Caco-2 (cell line): ENCODE measurements around the gene MYBBP1A. TPM values are rescaled to one million over a fixed set of nuclear protein-coding genes. Genes with fewer than 3 reads are reported as not detected.

Experiments
- BruUV-seq: library from RNA; stranded (reverse); fragments of 400-500 nt; replicated peaks from 2 replicates; lab custom pipeline; 2021; lab: Mats Ljungman, UMichigan
- CTCF ChIA-PET: fragments of 300-600 bp; sonication (Branson Sonifier 250); formaldehyde crosslinking; loops from one replicate; lab custom pipeline; 2022; ENCODE audit warnings: antibody characterized with exemption; lab: Charles Lee
- POLR2A ChIA-PET: fragments of 300-600 bp; sonication (Branson Sonifier 250); formaldehyde crosslinking; loops from one replicate; lab custom pipeline; 2022; ENCODE audit warnings: antibody characterized with exemption; lab: Charles Lee
- DNase-seq, 2 experiments: peaks; one replicate each; pipeline versions ENCODE4 v3.0.0 to v3.0.0-alpha.2; 2020 to 2022
- H3K27me3 ChIP-seq: replicated peaks from 2 replicates; pipeline ENCODE4 v1.6.0; 2011; ENCODE audit warnings: low read length; ENCODE audit not compliant: control insufficient read depth, insufficient read depth
- H3K36me3 ChIP-seq: 2 replicates; pipeline ENCODE4 v1.5.1; 2011; ENCODE audit warnings: low read length; ENCODE audit not compliant: control insufficient read depth, insufficient read depth
- H3K4me1 ChIP-seq: fragments of 250-450 bp; sonication (Bioruptor Pico); 2 replicates; pipeline ENCODE4 v1.5.1; 2020; ENCODE audit warnings: mild to moderate bottlenecking
- H3K4me3 ChIP-seq: 2 replicates; pipeline ENCODE4 v1.5.1; 2011; ENCODE audit warnings: low read depth, mild to moderate bottlenecking, control low read depth, low read length
- H3K9me3 ChIP-seq: fragments of 250-450 bp; sonication (Bioruptor Pico); 2 replicates; pipeline ENCODE4 v1.5.1; 2020; ENCODE audit warnings: mild to moderate bottlenecking, moderate library complexity
- H3K27ac Mint-ChIP-seq: one replicate; pipeline ENCODE4 v1.8.0; 2022; ENCODE audit warnings: mixed read lengths; ENCODE audit not compliant: unreplicated experiment
- H3K27me3 Mint-ChIP-seq: one replicate; pipeline ENCODE4 v1.8.0; 2022; ENCODE audit warnings: mixed read lengths; ENCODE audit not compliant: insufficient read depth, unreplicated experiment
- H3K36me3 Mint-ChIP-seq: one replicate; pipeline ENCODE4 v1.8.0; 2022; ENCODE audit warnings: mild to moderate bottlenecking, mixed read lengths; ENCODE audit not compliant: insufficient read depth, unreplicated experiment
- H3K4me1 Mint-ChIP-seq: one replicate; pipeline ENCODE4 v1.8.0; 2022; ENCODE audit warnings: low read depth, mixed read lengths; ENCODE audit not compliant: unreplicated experiment
- H3K4me3 Mint-ChIP-seq: one replicate; pipeline ENCODE4 v1.8.0; 2022; ENCODE audit warnings: mild to moderate bottlenecking, moderate library complexity, mixed read lengths; ENCODE audit not compliant: unreplicated experiment
- H3K9me3 Mint-ChIP-seq: one replicate; pipeline ENCODE4 v1.8.0; 2022; ENCODE audit warnings: mixed read lengths; ENCODE audit not compliant: unreplicated experiment
- intact Hi-C: fragments of 100-400 bp; cut with micrococcal nuclease; formaldehyde crosslinking; loops from one replicate; pipeline ENCODE4 v1.10.0; 2022; ENCODE audit not compliant: unreplicated experiment
- total RNA-seq: library from RNA; stranded (reverse); gene quantifications from 2 replicates; pipeline ENCODE4 v1.2.3, GENCODE V29; 2022
- TF ChIP-seq, protein P1 (sequence below), 2 experiments: fragments of 200-600 bp in 1 of 2; IDR thresholded peaks; 1 replicate in 1 of 2; 2 replicates in 1 of 2; pipeline versions ENCODE4 v1.5.1 to v1.8.0; 2011 to 2022; ENCODE audit warnings: antibody characterized with exemption in 1 of 2, control low read depth in 1 of 2, inconsistent platforms in 1 of 2, low read depth in 1 of 2, low read length in 1 of 2, mild to moderate bottlenecking in 1 of 2, moderate library complexity in 1 of 2; ENCODE audit not compliant: insufficient read depth in 1 of 2, severe bottlenecking in 1 of 2, unreplicated experiment in 1 of 2

MYBBP1A gene
- total RNA-seq, 1 experiment from 2014 or later: 44.5 TPM

DNA sequence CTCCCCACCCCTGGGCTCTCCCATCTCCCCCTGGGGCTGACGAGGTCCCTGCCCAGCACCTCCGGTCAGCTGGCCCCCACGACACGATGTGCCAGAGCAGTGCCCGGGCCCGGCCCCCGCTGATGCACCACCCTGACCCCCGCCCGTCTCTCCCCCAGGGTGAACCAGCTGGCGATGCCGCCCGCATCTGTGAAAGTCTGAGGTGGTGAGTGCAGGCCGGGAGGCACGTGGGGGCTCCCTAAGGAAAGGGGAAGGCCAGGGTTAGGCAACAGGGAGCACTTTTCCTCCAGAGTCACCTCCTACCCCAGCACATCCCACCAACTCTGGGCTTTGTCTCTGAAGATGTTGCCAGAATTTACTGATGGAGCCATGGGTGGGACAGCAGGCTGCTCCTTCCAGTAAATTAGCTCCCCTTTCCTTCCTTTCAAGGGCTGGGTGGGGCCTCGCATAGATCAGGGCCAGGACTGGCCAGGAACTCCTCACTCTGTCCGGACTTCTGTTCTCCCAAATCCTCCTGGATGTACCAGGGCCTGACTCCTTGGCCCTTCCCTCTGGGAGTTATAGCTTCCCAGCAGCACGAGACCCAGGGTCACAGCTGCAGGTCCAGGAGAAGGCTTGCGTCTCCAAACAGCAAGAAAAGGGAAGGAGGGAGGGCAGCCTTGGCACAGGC, 18.3 kb downstream of the MYBBP1A start:
- POLR2A ChIA-PET: no interaction called here
- H3K27me3 Mint-ChIP-seq: no peaks in the 10 kb centered on the region
- Histone ChIP-seq H3K9me3 (no peaks in the 10 kb centered on the region), H3K4me1 (no peaks in the 10 kb centered on the region), H3K4me3 (no peak overlapping the region), H3K27me3 (no peaks in the 10 kb centered on the region), H3K36me3 (no peaks in the 10 kb centered on the region)
- TF ChIP-seq, protein P1, sequence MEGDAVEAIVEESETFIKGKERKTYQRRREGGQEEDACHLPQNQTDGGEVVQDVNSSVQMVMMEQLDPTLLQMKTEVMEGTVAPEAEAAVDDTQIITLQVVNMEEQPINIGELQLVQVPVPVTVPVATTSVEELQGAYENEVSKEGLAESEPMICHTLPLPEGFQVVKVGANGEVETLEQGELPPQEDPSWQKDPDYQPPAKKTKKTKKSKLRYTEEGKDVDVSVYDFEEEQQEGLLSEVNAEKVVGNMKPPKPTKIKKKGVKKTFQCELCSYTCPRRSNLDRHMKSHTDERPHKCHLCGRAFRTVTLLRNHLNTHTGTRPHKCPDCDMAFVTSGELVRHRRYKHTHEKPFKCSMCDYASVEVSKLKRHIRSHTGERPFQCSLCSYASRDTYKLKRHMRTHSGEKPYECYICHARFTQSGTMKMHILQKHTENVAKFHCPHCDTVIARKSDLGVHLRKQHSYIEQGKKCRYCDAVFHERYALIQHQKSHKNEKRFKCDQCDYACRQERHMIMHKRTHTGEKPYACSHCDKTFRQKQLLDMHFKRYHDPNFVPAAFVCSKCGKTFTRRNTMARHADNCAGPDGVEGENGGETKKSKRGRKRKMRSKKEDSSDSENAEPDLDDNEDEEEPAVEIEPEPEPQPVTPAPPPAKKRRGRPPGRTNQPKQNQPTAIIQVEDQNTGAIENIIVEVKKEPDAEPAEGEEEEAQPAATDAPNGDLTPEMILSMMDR (IDR thresholded peaks at IDR 0.05; ENCODE audit: insufficient read depth in 1 of 2, low read depth in 1 of 2, low read length in 1 of 2, severe bottlenecking in 1 of 2, unreplicated experiment in 1 of 2): no peak
- CTCF ChIA-PET: interaction anchor here (0.6 kb wide), 2 partner anchors 20 to 72 kb away, joined by 7 to 9 read pairs; no protein-coding TSS in a partner anchor
- H3K9me3 Mint-ChIP-seq: no peaks in the 10 kb centered on the region
- no peak overlapping the region for H3K4me3 Mint-ChIP-seq
- BruUV-seq: no TSS peak
- H3K4me1 Mint-ChIP-seq: no peaks in the 10 kb centered on the region
- peaks cover 32% of the 10 kb centered on the region for H3K36me3 Mint-ChIP-seq
- no peak overlapping the region for H3K27ac Mint-ChIP-seq
- DNase-seq: no peak
- intact Hi-C loops: no loop called here

DNA sequence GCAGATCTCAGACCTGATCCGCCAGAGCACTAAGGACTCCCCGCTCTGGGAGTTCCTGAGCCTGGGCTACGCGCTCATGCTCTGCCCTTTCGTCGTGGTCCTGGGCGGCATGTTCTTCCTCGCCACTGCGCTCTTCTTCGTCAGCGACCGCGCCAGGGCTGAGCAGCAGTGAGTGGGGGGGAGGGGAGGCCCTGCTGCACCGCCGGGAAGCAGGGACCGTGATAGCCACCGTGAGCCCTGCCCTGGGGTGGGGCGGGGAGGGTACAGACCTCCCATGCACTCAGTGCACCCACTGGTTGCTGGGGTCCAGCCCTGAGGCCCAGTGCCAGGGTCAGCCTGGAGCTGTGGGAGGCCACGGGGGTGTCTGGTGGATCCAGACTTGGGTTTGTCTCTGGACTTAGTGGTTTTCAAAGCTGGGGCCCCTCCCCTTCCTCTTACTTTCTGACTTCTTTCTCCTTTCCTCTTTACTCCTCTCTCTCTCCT, 18.9 kb downstream of the MYBBP1A start:
- Histone ChIP-seq H3K4me1 (no peaks in the 10 kb centered on the region), H3K36me3 (no peaks in the 10 kb centered on the region), H3K27me3 (no peaks in the 10 kb centered on the region), H3K9me3 (no peaks in the 10 kb centered on the region), H3K4me3 (no peak overlapping the region)
- no peak for DNase-seq
- BruUV-seq: no TSS peak
- H3K9me3 Mint-ChIP-seq: no peaks in the 10 kb centered on the region
- intact Hi-C loops: no loop called here
- H3K27me3 Mint-ChIP-seq: no peaks in the 10 kb centered on the region
- H3K4me1 Mint-ChIP-seq: no peaks in the 10 kb centered on the region
- TF ChIP-seq, protein P1 (IDR thresholded peaks at IDR 0.05; ENCODE audit: insufficient read depth in 1 of 2, low read depth in 1 of 2, low read length in 1 of 2, severe bottlenecking in 1 of 2, unreplicated experiment in 1 of 2): no peak
- CTCF ChIA-PET: interaction anchor here (0.6 kb wide), 1 partner anchor 21 kb away, joined by 7 read pairs; no protein-coding TSS in a partner anchor
- no peak overlapping the region for H3K27ac Mint-ChIP-seq
- POLR2A ChIA-PET: no interaction called here
- no peak overlapping the region for H3K4me3 Mint-ChIP-seq
- peaks cover 32% of the 10 kb centered on the region for H3K36me3 Mint-ChIP-seq

DNA sequence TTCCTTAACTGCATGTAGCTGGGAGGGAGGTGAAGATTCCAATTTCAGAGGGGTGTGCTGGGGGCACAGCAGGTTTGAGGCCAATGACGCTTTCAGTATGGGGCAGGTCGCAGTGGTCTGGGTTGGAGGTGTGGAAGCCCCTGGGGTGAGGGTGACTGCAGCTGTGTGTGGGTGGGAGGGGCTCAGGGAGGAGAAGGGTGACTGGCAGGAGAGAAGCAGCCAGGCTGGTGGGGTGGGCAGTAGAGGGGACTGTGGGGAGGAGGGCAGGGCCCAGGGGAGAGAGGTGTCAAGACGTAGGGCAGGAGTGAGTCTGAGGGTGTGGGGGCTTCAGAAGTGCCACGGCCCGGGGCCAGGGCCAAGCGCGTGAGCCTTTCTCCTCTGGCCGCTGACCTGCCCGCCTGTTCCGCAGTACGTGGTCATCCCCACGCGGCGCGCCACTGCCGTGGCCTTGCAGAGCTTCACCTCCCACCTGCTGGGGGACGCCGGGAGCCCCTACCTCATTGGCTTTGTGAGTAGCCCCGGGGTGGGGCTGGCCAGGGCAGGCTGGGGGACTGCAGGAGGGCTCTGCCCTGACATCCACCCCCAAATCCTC, 19.4 kb downstream of the MYBBP1A start:
- ChIA-PET POLR2A (no interaction called here), CTCF (interaction anchor here (1.0 kb wide), 1 partner anchor 115 kb away, joined by 3 read pairs; no protein-coding TSS in a partner anchor)
- TF ChIP-seq, protein P1 (IDR thresholded peaks at IDR 0.05; ENCODE audit: insufficient read depth in 1 of 2, low read depth in 1 of 2, low read length in 1 of 2, severe bottlenecking in 1 of 2, unreplicated experiment in 1 of 2): no peak
- no peak overlapping the region for H3K4me3 Mint-ChIP-seq
- Histone ChIP-seq H3K36me3 (no peaks in the 10 kb centered on the region), H3K27me3 (no peaks in the 10 kb centered on the region), H3K4me3 (no peak overlapping the region), H3K4me1 (no peaks in the 10 kb centered on the region), H3K9me3 (no peaks in the 10 kb centered on the region)
- no TSS peak for BruUV-seq
- no peaks in the 10 kb centered on the region for H3K27me3 Mint-ChIP-seq
- peaks cover 27% of the 10 kb centered on the region for H3K36me3 Mint-ChIP-seq
- H3K9me3 Mint-ChIP-seq: no peaks in the 10 kb centered on the region
- intact Hi-C loops: no loop called here
- no peaks in the 10 kb centered on the region for H3K4me1 Mint-ChIP-seq
- H3K27ac Mint-ChIP-seq: no peak overlapping the region
- no peak for DNase-seq
